B cell (primary cell): ENCODE results near the gene ROM1.

Experiments used
- CTCF ChIP-seq: fragments of 200-600 bp; IDR thresholded peaks from one replicate; pipeline ENCODE4 v1.8.0; 2022; ENCODE audit warnings: antibody characterized with exemption, mild to moderate bottlenecking
- EZH2 ChIP-seq: IDR thresholded peaks from 2 replicates; pipeline ENCODE4 v1.6.1; 2012; ENCODE audit warnings: borderline replicate concordance, low read depth, mild to moderate bottlenecking, moderate library complexity, low read length; ENCODE audit not compliant: insufficient read depth, poor library complexity, severe bottlenecking

DNA sequence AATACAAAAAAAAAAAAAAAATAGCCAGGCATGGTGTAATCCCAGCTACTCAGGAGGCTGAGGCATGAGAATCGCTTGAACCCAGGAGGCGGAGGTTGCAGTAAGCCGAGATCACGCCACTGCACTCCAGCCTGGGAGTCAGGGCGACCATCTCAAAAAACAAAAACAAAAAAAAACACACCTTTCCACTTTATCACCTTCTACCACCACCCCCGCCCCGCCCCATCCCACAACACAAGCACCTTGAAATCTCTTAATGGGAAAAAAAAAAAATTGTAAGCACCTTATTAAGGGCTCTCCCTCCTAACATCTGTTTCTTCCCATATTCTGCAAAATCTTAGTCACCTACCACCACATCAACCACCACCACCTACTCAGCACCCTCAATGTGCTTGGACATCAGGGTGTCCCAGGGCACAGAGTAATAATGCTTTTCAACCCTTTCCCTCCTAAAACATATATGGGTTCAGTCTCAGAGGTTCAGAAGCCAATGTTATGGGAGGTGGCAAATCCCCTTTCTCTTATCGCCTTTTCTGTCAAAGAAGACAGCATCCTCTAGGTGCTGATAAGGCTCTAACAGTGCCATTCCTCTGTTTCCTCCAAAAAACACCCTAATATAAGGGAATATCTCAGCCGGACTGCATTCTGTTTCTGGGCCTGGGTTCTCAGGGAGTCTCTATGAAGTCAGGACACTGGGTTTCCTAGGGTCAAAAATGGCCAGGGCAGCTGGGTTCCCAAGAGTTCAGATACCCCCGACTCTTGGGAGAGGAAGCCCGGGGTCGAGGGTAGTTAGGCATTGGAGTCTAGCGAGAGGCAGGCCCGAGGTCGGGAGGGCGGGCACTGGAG is 39.3 kb downstream of the ROM1 start:
- no peak for TF ChIP-seq CTCF
- TF ChIP-seq EZH2, result no peak
